HK-2 (cell line): ENCODE data around the gene CD58.

Source experiments
- DNase-seq: peaks from one replicate; pipeline ENCODE4 v3.0.0-alpha.2; 2018; ENCODE audit not compliant: unreplicated experiment

Gene CD58

DNA sequence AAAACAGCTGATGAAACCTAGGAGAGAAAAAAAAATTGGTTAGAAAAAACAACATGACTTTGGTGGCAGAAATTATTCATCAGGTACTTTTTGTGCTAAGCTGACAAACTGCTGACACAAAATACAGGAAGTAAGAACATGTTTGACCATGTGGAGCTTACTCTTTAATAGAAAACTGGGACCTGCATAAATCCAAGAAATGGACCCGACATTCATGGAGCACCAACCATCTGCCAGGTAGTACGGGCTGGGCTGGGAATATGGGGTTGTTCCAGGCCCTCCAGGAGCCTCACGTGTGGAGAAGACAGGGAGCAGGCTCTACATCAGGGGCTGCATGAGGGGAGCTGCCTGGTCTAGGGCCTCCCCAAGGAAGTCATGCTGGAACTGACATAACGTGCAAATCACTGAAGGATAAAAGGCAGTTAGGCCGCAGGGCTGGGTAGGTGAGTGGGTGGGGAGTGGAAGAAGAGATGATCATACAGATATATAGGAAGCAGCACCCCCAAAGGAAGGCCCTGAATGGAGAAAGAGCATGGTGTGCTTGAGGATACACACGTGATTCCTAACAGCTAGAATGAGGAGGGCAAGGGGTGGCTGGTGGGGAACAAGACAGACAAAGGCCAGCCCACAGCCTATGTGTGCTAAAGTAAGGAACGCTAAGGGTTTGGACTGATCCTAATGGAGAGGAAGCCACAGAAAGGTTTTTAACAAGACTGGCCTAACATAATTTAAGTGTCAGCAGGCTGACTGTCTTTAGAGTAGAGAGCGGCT is 26.1 kb downstream of the CD58 start:
- no peak for DNase-seq

DNA sequence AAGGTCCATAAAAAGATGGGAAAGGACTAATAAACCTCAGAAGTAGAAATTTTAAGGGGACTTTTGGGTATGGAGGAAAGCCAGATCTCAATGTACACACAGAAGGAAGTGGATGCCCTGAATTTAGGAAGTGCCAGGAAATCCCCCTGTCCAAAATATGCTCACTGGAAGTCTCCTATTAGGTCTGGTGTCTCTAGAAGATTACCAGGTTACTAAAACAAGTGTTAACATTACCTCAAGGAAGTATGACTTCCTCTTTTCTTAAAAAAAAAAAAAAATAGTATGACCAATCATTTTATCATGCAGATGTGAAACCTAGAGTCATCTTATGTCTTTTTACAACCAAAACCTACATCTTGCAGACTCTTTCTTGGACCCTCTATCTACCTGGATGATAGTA is 30.7 kb downstream of the CD58 start:
- DNase-seq: no peak

DNA sequence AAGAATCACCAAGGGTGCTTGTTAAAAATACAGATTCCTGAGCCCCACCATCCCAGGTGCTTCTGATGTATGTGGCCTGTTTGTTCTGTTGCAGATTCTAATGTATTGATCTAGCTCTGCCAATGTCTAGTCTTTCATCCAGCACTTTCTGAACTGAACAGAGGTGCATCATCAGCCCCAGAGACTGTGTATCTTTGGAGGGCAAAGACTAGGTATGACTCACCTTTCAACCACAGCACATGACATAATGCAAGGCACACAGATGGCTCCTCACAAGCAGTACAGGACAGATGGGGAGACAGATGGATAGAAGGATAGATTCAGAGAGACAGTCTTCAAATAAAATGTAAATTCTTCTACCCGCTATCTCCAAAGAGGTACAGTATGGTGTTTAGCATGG is 32.3 kb downstream of the CD58 start:
- DNase-seq: no peak

DNA sequence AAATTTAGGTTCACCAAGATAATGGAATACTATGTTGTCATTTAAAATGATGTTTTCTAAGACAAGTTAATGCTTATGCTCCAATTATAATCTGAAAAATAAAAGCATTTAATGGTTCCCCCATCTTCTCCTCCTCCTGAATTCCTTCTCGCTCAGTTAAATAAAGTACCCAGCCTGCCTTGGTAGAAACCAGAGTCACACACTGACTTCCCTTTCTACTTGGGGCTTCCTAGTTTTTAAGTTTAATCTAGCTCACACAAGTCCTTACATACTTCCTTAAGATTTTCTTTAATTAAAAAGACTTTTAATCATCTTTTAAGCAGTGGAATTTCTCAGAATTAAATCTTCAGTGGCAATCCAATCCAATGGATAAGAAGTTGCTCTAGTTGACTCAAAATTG is 32.9 kb downstream of the CD58 start:
- DNase-seq: no peak

DNA sequence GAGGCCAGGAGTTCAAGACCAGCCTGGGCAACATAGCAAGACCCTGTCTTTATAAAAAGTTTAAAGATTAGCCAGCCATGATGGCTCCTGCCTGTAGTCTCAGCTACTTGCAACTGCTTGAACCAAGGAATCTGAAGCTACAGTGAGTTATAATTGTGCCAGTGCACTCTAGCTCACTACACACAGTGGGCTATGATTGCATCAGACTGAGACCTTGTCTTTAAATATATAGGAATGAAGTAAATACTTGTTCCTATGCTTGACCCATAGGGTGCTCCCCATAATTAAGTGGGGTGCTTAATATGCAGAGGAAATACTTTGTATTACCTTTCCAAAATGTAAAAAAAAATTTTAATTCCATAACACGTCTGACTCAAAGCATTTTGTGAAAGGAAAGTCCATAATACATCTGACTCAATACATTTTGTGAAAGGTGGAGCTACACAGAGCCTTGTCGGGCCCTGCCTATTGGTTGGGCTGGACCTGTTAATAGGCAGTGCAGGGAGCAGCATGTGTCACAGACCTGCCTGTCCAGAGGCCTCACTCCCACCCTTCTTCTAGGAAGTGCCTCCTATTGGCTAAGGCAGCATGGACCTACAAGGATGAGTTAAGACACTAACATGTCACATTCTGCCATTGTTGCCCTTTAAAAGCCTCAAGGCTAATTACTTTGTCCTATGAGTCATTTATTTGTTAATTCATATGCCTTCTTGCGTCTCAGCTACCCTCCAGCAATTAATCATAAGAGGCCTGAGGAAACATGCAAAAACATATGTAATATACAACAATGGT is 33.6 kb downstream of the CD58 start:
- no peak for DNase-seq

DNA sequence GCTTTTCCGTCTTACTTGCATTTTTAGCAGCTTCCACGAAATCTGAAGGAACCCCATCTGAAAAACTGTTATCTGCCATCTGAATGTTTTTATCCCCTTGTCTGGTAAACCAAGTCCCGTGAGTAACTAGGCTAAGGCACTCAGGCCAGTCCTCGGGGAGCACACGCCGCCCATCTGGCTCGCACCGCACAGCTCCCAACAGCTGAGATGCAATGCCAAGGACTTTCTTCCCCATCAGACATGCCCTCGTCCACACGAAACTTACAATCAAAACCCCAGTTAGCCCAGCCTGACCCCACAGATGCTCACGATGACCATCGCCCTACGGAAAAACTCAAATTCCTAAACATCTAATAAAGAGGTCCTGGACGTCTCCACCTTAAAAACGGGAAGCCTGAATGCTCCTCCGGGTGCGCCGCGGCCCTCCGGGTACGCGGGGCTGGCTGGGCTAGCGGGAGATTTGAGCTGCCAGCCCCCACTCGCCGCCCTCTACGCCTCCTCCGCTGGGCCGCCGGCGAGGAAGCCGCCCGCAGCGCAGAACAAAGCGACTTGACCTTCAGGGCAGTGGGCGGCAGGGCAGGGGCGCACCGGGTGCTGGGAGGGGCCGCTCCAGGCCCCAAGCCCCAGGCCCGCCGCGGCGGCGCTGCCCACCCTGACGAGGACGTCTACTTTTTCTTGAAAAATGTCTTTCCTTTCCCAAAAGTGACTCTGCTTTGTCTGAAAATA is 36.6 kb downstream of the CD58 start:
- no peak for DNase-seq

DNA sequence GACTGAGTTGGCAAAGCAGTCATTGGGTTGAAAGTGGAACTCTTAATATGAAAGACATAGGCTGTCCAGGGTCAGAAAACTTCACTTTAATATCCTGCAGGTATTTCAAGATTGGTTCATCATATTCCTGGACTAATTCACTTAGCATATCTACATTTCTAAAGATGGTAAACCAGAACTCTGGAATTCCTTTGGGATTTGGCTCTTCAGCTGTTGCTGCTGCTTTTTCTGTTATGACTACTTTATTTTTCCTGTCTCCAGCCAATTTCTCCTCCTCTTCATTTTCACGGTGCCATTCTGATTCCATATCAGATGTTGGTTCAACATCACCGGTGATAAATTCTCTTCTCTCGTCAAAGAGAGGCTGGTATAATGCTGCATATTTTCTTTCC is 37.4 kb downstream of the CD58 start:
- no peak for DNase-seq

DNA sequence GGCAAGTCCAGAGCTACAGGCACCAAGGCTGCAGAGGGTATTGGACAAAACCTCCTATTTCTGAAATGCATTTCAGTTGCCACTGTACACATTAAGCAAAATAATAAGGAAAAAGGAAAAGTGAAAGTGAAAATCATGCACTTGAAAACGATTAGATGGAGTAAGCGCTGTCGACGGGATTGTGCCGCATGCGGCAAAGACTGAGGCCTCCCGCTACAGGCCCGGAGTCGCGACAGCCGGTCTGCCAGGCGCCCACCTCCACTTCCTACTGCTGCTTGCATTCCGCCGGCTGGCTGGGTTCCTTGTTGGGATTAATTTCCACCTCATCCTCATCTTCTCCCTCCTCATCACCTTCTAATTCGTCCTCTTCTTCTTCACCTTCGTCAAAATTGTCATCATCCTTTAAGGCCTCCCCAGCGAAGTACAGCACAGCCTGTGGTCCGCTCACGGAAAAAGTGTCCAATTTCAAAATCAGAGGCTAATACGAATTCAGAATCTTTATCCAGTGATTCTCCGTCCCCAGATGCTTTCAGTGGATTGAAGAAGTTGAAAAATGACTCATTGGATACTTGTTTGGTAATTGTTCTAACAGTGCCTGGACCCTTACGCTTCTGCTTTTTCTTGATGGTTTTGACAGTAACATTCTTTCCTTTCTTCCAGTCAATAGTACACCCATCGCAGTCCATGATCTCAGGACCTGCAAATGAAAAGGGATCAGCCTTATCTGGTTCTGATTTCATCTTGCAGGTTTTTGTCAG is 38.0 kb downstream of the CD58 start:
- DNase-seq: no peak

DNA sequence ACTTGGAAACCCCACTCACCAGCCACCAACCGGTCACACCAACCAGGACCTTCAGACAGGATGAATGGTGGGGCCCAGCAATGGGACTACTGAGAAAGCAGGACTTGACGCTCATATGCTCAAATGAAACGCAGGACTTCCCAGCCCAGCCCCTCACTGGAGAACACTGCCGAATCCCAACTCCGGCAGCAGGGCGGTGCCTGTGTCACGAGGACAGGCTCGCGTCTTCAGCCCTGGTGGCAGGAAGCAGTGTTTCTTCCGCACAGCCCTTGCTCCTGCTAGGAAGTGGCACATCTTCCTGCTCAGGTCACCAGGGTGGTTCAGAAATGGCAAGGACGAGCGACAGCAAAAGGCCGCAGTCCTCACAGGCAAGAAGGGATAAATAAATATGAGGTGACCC is 38.9 kb downstream of the CD58 start:
- no peak for DNase-seq

DNA sequence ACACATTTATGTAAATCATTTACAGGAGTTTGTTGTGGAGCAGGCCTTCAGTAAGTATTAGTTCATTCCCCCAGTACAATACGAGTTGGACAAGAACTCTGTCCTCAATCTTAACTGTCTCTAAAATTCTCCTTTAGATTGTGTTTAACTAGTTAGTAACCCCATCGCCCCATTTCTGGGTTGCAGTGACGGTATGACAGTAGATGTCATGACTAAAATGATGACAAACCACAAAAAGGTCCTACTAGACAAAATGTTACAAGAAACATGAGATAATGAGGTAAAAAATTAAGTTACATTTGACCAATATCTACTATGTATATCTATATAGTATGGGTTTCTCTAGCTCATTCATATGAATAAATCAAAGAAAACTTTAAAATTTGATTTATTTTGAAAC is 41.1 kb downstream of the CD58 start:
- no peak for DNase-seq

DNA sequence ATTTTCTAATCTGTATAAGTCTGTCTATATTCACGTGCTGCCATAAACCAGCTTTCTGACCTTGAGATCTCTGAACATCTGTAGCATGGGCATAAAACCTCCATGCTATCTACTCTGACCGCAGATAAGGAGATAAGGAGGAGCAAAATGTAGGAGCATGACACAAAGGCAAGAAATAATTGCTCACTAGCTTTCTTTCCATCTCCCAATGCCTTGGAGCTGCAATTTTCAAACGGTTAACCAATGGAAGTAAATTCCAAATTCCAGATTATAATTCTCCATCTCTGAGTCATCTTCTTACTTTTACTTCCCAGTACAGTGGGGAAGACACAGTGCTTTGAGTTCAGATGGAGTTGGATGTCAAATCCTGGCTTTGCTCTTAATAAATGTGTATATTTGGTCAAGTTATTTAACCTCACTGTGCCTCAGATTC is 41.6 kb downstream of the CD58 start:
- no peak for DNase-seq

DNA sequence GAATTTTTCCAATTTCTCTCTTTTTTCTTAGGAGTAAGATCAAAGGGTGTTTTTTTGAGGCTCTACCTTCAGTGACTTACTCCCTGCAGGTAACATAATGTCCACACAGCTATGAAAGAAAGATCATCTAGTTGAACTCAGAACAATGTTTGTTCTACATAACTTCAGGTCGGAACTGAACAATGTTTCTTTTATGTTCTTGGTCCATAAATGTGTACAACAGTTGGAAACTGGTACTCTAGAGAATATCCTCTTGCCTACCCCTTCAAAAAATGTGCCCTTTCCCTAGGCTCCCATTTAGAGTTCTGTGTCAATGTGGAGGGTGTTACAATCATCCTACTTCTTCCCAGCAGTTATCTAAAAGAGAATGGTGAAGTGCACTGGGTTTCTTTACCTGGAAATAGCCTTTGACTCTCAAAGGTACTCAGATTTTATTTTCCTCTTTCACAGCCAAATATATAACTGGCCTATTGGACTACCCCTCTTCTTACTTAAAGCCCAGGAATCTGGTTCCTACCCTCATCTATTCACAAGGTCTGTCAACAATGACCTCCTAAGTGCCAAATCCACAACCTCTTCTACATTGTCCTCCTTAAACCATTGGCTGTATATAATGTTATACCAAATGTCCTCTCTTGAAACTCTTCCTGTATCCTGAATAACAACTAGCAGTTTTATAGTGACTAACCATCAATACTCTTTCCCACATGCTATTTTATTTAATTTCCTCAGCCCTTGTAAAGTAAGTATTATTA is 42.3 kb downstream of the CD58 start:
- DNase-seq: no peak

DNA sequence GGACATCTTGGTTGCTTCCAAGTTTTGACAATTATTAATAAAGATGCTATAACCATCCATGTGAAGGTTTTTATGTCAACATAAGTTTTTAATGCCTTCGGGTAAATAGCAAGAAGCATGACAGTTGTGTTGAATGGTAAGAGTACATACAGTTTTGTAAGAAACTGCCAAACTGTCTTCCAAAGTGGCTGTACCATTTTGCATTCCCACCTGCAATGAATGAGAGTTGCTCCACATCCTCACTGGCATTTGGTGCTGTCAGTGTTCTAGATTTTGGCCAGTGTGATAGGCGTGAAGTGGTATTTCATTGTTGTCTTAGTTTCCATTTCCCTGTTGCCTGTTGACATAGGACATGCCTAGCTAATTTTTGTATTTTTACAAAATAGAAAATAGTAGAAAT is 45.4 kb downstream of the CD58 start:
- no peak for DNase-seq

DNA sequence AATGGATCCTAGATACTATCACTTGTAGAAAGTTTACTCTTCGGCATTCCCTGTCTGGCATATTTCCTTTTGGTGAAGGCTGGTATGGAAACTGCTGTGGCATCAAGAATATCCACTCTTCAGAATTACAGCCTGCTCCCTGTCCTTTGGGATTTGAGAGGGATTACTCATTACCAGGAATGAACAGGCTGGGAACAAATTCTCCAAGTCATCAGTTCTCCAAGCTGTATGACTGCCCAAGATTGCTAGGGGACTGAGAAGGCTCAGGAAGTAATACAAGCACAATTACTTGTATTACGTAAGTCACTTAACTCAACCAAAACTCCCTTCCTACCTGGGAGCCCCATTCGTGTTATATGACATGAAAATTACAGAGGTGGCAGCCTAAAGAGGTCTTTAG is 49.6 kb downstream of the CD58 start:
- no peak for DNase-seq

DNA sequence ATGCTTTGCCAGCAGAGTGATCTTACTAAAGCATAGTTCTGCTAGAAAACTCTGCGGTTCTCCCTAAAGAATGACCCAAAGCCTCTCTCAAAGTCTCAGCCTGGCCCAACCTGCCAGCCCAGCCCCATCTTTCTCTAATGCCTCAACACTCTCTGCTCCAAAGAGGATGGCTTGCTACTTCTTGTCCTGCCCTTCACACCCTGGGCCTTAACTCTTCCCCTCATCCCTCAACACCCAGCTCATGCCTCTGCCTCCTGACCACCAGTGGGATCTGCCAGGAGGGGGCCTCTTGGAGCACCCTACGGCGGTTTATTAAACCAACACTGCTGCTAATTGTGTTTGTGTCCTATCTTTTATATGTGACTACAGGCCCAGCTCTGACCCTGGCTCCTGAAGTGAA is 52.4 kb downstream of the CD58 start:
- DNase-seq: no peak

DNA sequence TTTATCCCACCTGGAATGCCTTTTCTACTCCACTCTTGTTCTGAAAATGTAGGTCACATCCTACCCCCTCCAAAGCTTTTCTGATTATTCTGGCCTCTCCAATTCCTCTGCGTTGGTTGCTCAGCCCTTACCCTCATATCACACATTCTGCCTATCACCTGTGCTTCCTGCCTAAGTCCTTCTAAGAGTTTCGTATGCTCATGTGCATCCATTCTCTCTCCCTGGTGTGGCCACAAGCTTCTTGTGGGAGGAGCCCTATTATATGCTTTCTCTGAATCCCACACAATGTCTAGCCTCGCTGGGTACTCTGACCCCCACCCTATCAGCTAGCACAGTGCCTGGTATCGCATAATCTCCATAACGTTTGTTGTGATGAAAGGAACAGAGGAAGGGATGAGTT is 54.2 kb downstream of the CD58 start:
- DNase-seq: no peak

DNA sequence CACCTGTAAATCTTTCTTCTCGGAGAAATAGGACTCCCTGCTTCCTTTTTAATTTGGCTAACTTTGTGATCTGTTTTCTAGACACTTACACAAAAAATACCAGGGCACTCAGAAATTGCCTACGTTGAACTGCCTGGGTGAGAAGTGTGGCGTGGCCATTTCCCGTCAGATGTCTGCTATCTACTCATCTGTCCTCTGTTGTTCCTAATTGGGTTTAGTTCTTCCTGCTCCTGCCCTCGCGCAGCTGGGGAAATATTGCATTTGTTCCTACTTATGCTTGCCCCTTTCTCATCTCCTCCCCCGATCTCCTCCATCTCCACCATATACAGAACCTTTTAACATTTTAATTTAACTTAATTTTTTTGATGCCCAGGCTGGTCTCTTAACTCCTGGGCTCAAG is 55.1 kb downstream of the CD58 start:
- no peak for DNase-seq

DNA sequence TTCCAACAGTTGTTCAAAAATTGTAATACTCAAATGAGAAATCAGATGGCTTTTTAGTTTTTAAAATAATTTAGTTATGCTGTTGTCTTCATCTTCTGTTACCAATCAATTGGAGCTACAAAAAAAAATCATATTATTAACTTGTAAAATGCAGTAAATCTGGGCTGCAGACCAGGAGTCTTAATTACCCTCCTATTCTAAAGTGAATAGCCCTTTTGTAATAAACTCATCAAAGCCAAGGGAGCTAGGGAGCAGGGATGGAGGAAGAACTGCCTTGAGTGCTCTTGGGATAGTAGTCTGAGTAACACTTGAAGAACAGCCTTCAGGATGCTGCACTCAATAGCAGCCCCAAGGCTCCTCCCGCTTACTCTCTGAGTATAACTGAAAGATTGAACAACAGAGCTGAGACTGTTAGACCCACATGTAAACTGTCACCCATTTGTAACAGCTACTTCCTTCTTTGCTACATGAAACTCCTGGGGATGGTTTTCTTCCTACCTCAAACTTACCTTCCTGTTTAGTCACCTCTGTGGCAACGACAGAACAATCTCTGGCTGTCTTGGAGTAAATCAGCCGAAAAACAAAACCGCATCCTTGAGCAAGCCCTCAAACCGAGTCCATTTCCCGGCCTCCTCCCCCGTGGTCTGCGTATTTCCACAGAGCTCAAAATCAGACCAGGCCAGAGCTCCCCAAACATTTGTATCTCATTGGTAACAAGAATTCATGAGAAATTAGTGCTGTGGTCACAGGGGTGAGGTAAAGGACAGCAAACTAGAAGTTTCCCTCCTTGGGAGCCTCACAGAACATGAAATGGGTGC is 55.9 kb downstream of the CD58 start:
- peak; percentile 76 for DNase-seq

DNA sequence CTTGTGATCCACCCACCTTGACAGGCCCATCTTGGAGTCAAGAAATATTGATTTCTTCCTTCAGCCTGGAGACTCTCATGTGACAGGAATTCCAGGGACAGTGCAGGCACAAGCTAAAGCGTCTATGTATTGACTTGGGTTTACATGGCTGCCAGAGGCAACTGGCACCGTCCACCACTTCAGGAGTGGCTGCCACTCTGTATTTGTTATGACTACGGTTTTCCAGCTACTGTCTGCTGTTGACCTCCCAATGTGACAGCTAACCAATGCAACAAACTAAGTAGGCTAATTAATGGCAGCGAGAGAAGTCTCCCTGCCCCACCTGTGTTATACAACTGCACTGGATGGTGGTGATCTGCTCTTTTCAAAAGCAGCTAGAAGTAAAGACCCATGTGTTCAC is 56.9 kb downstream of the CD58 start:
- DNase-seq: no peak

DNA sequence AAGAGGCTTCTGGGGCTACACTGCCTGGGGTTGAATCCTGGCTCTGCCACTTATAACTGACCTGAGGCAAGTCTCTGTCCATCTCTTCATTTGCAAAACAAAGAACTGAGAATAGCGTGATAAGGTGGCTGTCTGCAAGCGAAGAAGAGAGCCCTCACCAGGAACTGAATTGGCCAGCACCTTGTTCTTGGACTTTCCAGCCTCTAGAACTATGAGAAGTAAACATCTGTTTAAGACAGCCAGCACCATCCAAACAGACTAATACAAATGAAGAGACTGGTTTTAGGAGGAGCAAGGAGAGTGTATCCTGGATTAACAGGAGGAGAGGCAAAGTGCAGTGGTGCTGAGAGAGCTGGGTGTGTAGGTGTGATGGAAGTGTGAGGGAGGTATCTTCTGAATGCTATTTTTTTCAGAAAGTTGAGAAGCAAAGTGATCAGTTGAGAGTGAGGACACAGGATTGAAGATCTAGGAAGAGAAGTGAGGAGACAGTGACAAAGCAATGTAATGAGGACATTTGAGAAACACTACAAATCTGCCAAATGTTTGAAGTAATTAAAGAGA is 59.3 kb downstream of the CD58 start:
- DNase-seq: no peak
